Amygdala (tissue), 56 donors: ENCODE measurements around the gene QSOX2.

Experiments
- DNase-seq, 56 donors: peaks; one replicate each; lab custom pipeline; 2025; lab: John Stamatoyannopoulos, UW

QSOX2 gene

GRCh38 chr9:136226680-136227407 is 18.8 kb downstream of the QSOX2 start:
- DNase-seq = no peak

- DNase-seq = peak in 2 of 56 donors; percentile 23 to 38
Measured at GRCh38 chr9:136225748-136226679, 19.6 kb downstream of the QSOX2 start.

GRCh38 chr9:136225366-136225747 is 20.3 kb downstream of the QSOX2 start:
- no peak for DNase-seq

- DNase-seq = no peak
Measured at GRCh38 chr9:136223871-136224640, 21.6 kb downstream of the QSOX2 start.

GRCh38 chr9:136222906-136223285 is 22.7 kb downstream of the QSOX2 start:
- no peak for DNase-seq

- DNase-seq = no peak
Measured at GRCh38 chr9:136222166-136222905, 23.3 kb downstream of the QSOX2 start.

GRCh38 chr9:136220017-136220729 is 25.4 kb downstream of the QSOX2 start:
- DNase-seq = no peak

GRCh38 chr9:136219276-136219675 is 26.3 kb downstream of the QSOX2 start:
- peak in 6 of 56 donors; percentile 8 to 23 (median 12) for DNase-seq

- DNase-seq = no peak
Measured at GRCh38 chr9:136218673-136219072, 26.9 kb downstream of the QSOX2 start.

- DNase-seq = no peak
Measured at GRCh38 chr9:136218271-136218670, 27.3 kb downstream of the QSOX2 start.

GRCh38 chr9:136216541-136217244 is 28.9 kb downstream of the QSOX2 start:
- no peak for DNase-seq

- no peak for DNase-seq
Measured at GRCh38 chr9:136213733-136214132, 31.9 kb downstream of the QSOX2 start.

- no peak for DNase-seq
Measured at GRCh38 chr9:136212345-136212950, 33.2 kb downstream of the QSOX2 start.

- no peak for DNase-seq
Measured at GRCh38 chr9:136211441-136212344, 33.9 kb downstream of the QSOX2 start.

- no peak for DNase-seq
Measured at GRCh38 chr9:136211006-136211405, 34.6 kb downstream of the QSOX2 start.

- no peak for DNase-seq
Measured at GRCh38 chr9:136210276-136210675, 35.3 kb downstream of the QSOX2 start.

GRCh38 chr9:136209786-136210185 is 35.8 kb downstream of the QSOX2 start:
- no peak for DNase-seq
